ENCODE results near the gene CEBPA. TPM values are rescaled to one million over a fixed set of nuclear protein-coding genes. Genes with fewer than 3 reads are reported as not detected.

CEBPA gene
- total and polyA plus RNA-seq, 8 donors = 4.4 to 18.7 (median 8.2) TPM

GRCh38 chr19:33260628-33261418 is 41.5 kb downstream of the CEBPA start:
- Histone ChIP-seq H3K9me3 (no peaks in the 10 kb centered on the region), H3K27me3 (no peaks in the 10 kb centered on the region), H3K4me3 (no peak overlapping the region), H3K27ac (peak overlapping the region in 1 of 4 donors; percentile 46), H3K36me3 (no peaks in the 10 kb centered on the region), H3K4me1 (no peaks in the 10 kb centered on the region)
- peak in 2 of 4 donors; percentile 66 to 81 for ATAC-seq
- TF ChIP-seq, protein P1, sequence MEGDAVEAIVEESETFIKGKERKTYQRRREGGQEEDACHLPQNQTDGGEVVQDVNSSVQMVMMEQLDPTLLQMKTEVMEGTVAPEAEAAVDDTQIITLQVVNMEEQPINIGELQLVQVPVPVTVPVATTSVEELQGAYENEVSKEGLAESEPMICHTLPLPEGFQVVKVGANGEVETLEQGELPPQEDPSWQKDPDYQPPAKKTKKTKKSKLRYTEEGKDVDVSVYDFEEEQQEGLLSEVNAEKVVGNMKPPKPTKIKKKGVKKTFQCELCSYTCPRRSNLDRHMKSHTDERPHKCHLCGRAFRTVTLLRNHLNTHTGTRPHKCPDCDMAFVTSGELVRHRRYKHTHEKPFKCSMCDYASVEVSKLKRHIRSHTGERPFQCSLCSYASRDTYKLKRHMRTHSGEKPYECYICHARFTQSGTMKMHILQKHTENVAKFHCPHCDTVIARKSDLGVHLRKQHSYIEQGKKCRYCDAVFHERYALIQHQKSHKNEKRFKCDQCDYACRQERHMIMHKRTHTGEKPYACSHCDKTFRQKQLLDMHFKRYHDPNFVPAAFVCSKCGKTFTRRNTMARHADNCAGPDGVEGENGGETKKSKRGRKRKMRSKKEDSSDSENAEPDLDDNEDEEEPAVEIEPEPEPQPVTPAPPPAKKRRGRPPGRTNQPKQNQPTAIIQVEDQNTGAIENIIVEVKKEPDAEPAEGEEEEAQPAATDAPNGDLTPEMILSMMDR (IDR thresholded peaks at IDR 0.05) = no peak
- no peak for FAIRE-seq
- DNase-seq = peak in 1 of 6 donors; percentile 40
- intact Hi-C loops (cut with DNase I) = no loop called here
- 75 to 82% methylated on average over 23 to 24 of the region's 24 CpGs for WGBS, 2 donors

GRCh38 chr19:33259539-33259938 is 42.8 kb downstream of the CEBPA start:
- no peaks in the 10 kb centered on the region for H3K36me3 ChIP-seq
- TF ChIP-seq, protein P1 (IDR thresholded peaks at IDR 0.05) = no peak
- intact Hi-C loops (cut with DNase I) = no loop called here
- no peak overlapping the region for H3K4me3 ChIP-seq
- FAIRE-seq (no peak), DNase-seq (peak in 1 of 6 donors; percentile 12), ATAC-seq (peak in 2 of 4 donors; percentile 30 to 41)
- H3K4me1 ChIP-seq = no peaks in the 10 kb centered on the region
- H3K9me3 ChIP-seq = no peaks in the 10 kb centered on the region
- no peaks in the 10 kb centered on the region for H3K27me3 ChIP-seq
- 74 to 77% methylated on average over 6 of the region's 6 CpGs for WGBS, 2 donors
- H3K27ac ChIP-seq = no peak overlapping the region

DNA sequence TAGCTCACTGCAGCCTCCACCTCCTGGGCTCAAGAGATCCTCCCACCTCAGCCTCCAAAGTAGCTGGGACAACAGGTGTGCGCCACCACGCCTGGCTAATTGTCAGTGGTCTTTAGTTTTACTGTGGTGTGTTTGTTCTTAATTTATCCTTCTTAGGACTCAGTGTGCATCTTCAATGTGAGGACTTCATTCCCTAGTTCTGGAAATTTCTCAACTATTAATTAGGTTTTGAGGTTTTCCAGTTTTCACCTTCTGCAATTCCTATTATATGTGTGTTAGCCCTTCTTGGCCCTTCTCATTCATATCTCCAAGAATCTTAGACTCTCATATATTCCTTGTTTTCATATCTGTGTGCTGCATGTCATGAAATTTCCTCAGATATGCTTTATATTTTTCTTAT is 44.5 kb downstream of the CEBPA start:
- no peak overlapping the region for H3K27ac ChIP-seq
- FAIRE-seq = no peak
- H3K36me3 ChIP-seq = no peaks in the 10 kb centered on the region
- no peak overlapping the region for H3K4me3 ChIP-seq
- no peaks in the 10 kb centered on the region for H3K4me1 ChIP-seq
- H3K27me3 ChIP-seq = no peaks in the 10 kb centered on the region
- intact Hi-C loops (cut with DNase I) = no loop called here
- TF ChIP-seq, protein P1 (IDR thresholded peaks at IDR 0.05) = no peak
- ATAC-seq = no peak
- DNase-seq = peak in 1 of 6 donors; percentile 3
- H3K9me3 ChIP-seq = no peaks in the 10 kb centered on the region
- WGBS, 2 donors = 97 to 100% methylated on average over 2 of the region's 2 CpGs

DNA sequence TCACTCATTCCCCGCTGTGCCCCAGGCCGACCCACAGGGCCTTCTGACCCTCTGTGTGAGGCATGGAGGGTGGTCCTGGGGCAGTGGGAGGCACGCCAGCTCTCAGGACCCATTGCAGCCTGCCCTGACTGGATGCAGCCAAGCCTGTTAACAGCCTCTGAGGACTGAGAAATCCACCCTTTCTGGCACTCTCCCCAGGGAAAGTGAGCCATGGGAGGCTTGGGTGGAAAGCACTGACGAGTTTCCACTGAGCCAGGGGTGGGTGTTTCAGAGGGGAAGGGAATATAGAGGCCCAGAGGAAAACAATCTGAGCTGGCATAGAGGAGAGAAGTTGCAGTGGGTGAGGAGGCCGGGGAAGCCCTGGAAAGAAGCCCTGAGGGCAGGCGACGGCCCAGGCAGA is 46.1 kb downstream of the CEBPA start:
- TF ChIP-seq, protein P1 (IDR thresholded peaks at IDR 0.05) = no peak
- H3K4me3 ChIP-seq = no peak overlapping the region
- WGBS, 2 donors = 70 to 76% methylated on average over 7 of the region's 7 CpGs
- FAIRE-seq = no peak
- no peaks in the 10 kb centered on the region for H3K36me3 ChIP-seq
- H3K27me3 ChIP-seq = no peaks in the 10 kb centered on the region
- ATAC-seq = no peak
- intact Hi-C loops (cut with DNase I) = no loop called here
- H3K27ac ChIP-seq = no peak overlapping the region
- no peaks in the 10 kb centered on the region for H3K9me3 ChIP-seq
- no peaks in the 10 kb centered on the region for H3K4me1 ChIP-seq
- no peak for DNase-seq

DNA sequence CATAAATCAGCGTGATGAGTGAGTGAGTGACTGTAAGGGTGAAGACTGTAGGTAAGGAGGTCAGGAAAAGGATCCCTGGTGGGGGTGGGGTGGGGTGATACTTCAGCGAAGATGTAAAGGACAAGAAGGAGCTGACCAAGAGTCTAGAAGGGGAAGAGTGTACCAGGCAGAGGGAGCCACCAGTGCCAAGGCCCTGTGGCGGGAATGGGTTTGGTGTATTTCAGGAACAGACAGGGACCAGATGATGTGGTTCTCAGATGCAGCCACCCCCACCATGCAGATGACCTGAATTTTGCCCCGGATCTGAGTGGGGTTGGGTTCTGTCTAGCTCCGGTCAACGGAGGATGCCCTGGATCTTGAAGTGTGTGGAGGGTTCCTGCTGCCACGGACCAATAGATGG is 46.6 kb downstream of the CEBPA start:
- no peak overlapping the region for H3K27ac ChIP-seq
- no peaks in the 10 kb centered on the region for H3K9me3 ChIP-seq
- FAIRE-seq (no peak), ATAC-seq (no peak), DNase-seq (no peak)
- TF ChIP-seq, protein P1 (IDR thresholded peaks at IDR 0.05) = no peak
- 82 to 95% methylated on average over 7 of the region's 7 CpGs for WGBS, 2 donors
- H3K4me1 ChIP-seq = no peaks in the 10 kb centered on the region
- intact Hi-C loops (cut with DNase I) = no loop called here
- H3K36me3 ChIP-seq = no peaks in the 10 kb centered on the region
- H3K4me3 ChIP-seq = no peak overlapping the region
- no peaks in the 10 kb centered on the region for H3K27me3 ChIP-seq
